BLaER1 treated with 17β-estradiol and CSF1 and Interleukin-3, amounts not matched to agents 10 nM and 100 nM (cell line): ENCODE measurements around the gene ABL2.
A peak's percentile ranks its signal among the peaks of the same experiment; 100 is the strongest.
"Not testable (repeated sequence)": the region's sequence is repeated elsewhere in the genome, so short reads cannot be mapped to it uniquely, and the experiment has no call there.

Experiments used
- H3K27ac ChIP-seq, 11 experiments: shearing (Covaris generic); formaldehyde crosslinking; 2 replicates each; pipeline ENCODE4 v1.8.1; 2022
- H3K27me3 ChIP-seq, 11 experiments: shearing (Covaris generic); formaldehyde crosslinking; 2 replicates each; pipeline ENCODE4 v1.8.1; 2022
- H3K36me3 ChIP-seq, 11 experiments: shearing (Covaris generic); formaldehyde crosslinking; 2 replicates each; pipeline ENCODE4 v1.8.1; 2022
- H3K4me1 ChIP-seq, 10 experiments: shearing (Covaris generic); formaldehyde crosslinking; 2 replicates each; pipeline ENCODE4 v1.8.1; 2022
- H3K4me2 ChIP-seq, 11 experiments: shearing (Covaris generic); formaldehyde crosslinking; 2 replicates each; pipeline ENCODE4 v1.8.1; 2022
- H3K4me3 ChIP-seq, 10 experiments: shearing (Covaris generic); formaldehyde crosslinking; 2 replicates each; pipeline ENCODE4 v1.8.1; 2022
- H3K9ac ChIP-seq, 11 experiments: shearing (Covaris generic); formaldehyde crosslinking; 2 replicates each; pipeline ENCODE4 v1.8.1; 2022
- H3K9me3 ChIP-seq, 11 experiments: shearing (Covaris generic); formaldehyde crosslinking; replicated peaks in 1 of 11; 2 replicates each; pipeline ENCODE4 v1.8.1; 2022
- H4K20me1 ChIP-seq, 11 experiments: shearing (Covaris generic); formaldehyde crosslinking; 2 replicates each; pipeline ENCODE4 v1.8.1; 2022
- Cebpa-rat ChIP-seq, 11 experiments: shearing (Covaris generic); IDR thresholded peaks; 2 replicates each; pipeline ENCODE4 v1.8.1; 2022

ABL2 gene

GRCh38 chr1:179175011-179175841 lies 54.3 kb downstream of the ABL2 start:
- Histone ChIP-seq H3K9me3 (no peaks in the 10 kb centered on the region), H3K27me3 (no peaks in the 10 kb centered on the region), H3K27ac (peak overlapping the region in 8 of 11 experiments; percentile 4 to 61 (median 32); a peak in 12 of 22 replicates), H3K4me3 (no peak overlapping the region), H4K20me1 (peaks cover 0 to 82% (median 6%) of the 10 kb centered on the region in 11 experiments; a peak in 11 of 22 replicates), H3K4me2 (peak overlapping the region in 4 of 11 experiments; percentile 19 to 52 (median 44); a peak in 6 of 22 replicates), H3K9ac (peak overlapping the region in 2 of 11 experiments; percentile 2 to 18; a peak in 1 of 22 replicates), H3K36me3 (peaks cover 0 to 9% (median 0%) of the 10 kb centered on the region in 11 experiments; a peak in 4 of 22 replicates), H3K4me1 (peaks cover 0 to 20% (median 4%) of the 10 kb centered on the region in 10 experiments; a peak in 10 of 20 replicates)
- no peak for TF ChIP-seq Cebpa-rat (IDR thresholded peaks at IDR 0.05)

GRCh38 chr1:179170468-179170770 lies 59.1 kb downstream of the ABL2 start:
- H3K4me3 ChIP-seq, H3K27ac ChIP-seq, H3K9me3 ChIP-seq, H3K36me3 ChIP-seq, H3K27me3 ChIP-seq, H3K9ac ChIP-seq: not testable (repeated sequence)
- 0 out of 22 replicates have a peak overlapping the region, but pooled peaks of 1 of the 11 experiments have one; percentile 36 for H3K4me2 ChIP-seq
- peaks cover 4 to 37% (median 12%) of the 10 kb centered on the region in 10 experiments; a peak in 17 of 20 replicates for H3K4me1 ChIP-seq
- H4K20me1 ChIP-seq, result peaks cover 0 to 89% (median 15%) of the 10 kb centered on the region in 11 experiments; a peak in 11 of 22 replicates

GRCh38 chr1:179169616-179170467 lies 59.6 kb downstream of the ABL2 start:
- H3K27me3 ChIP-seq, result no peaks in the 10 kb centered on the region
- H4K20me1 ChIP-seq, result peaks cover 0 to 89% (median 15%) of the 10 kb centered on the region in 11 experiments; a peak in 9 of 22 replicates
- H3K4me2 ChIP-seq, result peak overlapping the region in 2 of 11 experiments; percentile 36 to 55; a peak in 3 of 22 replicates
- no peaks in the 10 kb centered on the region for H3K9me3 ChIP-seq
- no peak overlapping the region for H3K27ac ChIP-seq
- no peak for TF ChIP-seq Cebpa-rat (IDR thresholded peaks at IDR 0.05)
- no peak overlapping the region for H3K4me3 ChIP-seq
- peaks cover 0 to 9% (median 0%) of the 10 kb centered on the region in 11 experiments; a peak in 4 of 22 replicates for H3K36me3 ChIP-seq
- H3K9ac ChIP-seq, result no peak overlapping the region
- H3K4me1 ChIP-seq, result peaks cover 0 to 32% (median 12%) of the 10 kb centered on the region in 10 experiments; a peak in 17 of 20 replicates

- H3K36me3 ChIP-seq, result peaks cover 0 to 9% (median under 1%) of the 10 kb centered on the region in 11 experiments; a peak in 5 of 22 replicates
- H3K27ac ChIP-seq, result no peak overlapping the region; a peak in 1 of 22 replicates
- H3K27me3 ChIP-seq, result no peaks in the 10 kb centered on the region
- peak overlapping the region in 3 of 11 experiments; percentile 17 to 55 (median 21); a peak in 4 of 22 replicates for H3K4me2 ChIP-seq
- H3K4me3 ChIP-seq, result no peak overlapping the region
- TF ChIP-seq Cebpa-rat (IDR thresholded peaks at IDR 0.05), result no peak
- H3K4me1 ChIP-seq, result peaks cover 0 to 31% (median 12%) of the 10 kb centered on the region in 10 experiments; a peak in 17 of 20 replicates
- no peaks in the 10 kb centered on the region for H3K9me3 ChIP-seq
- no peak overlapping the region for H3K9ac ChIP-seq
- H4K20me1 ChIP-seq, result peaks cover 0 to 89% (median 15%) of the 10 kb centered on the region in 11 experiments; a peak in 10 of 22 replicates
Measured at GRCh38 chr1:179168536-179168935, 60.9 kb downstream of the ABL2 start.

GRCh38 chr1:179167955-179168354 lies 61.5 kb downstream of the ABL2 start:
- Histone ChIP-seq H3K9ac (no peak overlapping the region), H3K36me3 (peaks cover 0 to 15% (median 5%) of the 10 kb centered on the region in 11 experiments; a peak in 6 of 22 replicates)

GRCh38 chr1:179167418-179167777 lies 62.1 kb downstream of the ABL2 start:
- Histone ChIP-seq H3K9ac (no peak overlapping the region), H4K20me1 (peaks cover 0 to 91% (median 15%) of the 10 kb centered on the region in 11 experiments; a peak in 10 of 22 replicates), H3K9me3 (no peaks in the 10 kb centered on the region), H3K27me3 (no peaks in the 10 kb centered on the region), H3K4me3 (no peak overlapping the region), H3K36me3 (peaks cover 0 to 10% (median 0%) of the 10 kb centered on the region in 11 experiments; a peak in 4 of 22 replicates), H3K4me1 (peaks cover 0 to 31% (median 12%) of the 10 kb centered on the region in 10 experiments; a peak in 17 of 20 replicates), H3K27ac (no peak overlapping the region), H3K4me2 (peak overlapping the region in 2 of 11 experiments; percentile 7 to 14; a peak in 1 of 22 replicates)
- TF ChIP-seq Cebpa-rat (IDR thresholded peaks at IDR 0.05), result no peak

More at GRCh38 chr1:179167955-179168354, 61.5 kb downstream of the ABL2 start:
- peak overlapping the region in 1 of 11 experiments; percentile 55; a peak in 2 of 22 replicates for H3K4me2 ChIP-seq
- H4K20me1 ChIP-seq, result peaks cover 0 to 90% (median 15%) of the 10 kb centered on the region in 11 experiments; a peak in 10 of 22 replicates
- H3K27ac ChIP-seq, result no peak overlapping the region
- peaks cover 0 to 31% (median 12%) of the 10 kb centered on the region in 10 experiments; a peak in 17 of 20 replicates for H3K4me1 ChIP-seq
- no peak overlapping the region for H3K4me3 ChIP-seq
- no peaks in the 10 kb centered on the region for H3K9me3 ChIP-seq
- no peak for TF ChIP-seq Cebpa-rat (IDR thresholded peaks at IDR 0.05)
- no peaks in the 10 kb centered on the region for H3K27me3 ChIP-seq

- Histone ChIP-seq H3K4me3 (no peak overlapping the region), H4K20me1 (peaks cover 0 to 93% (median 15%) of the 10 kb centered on the region in 11 experiments; a peak in 10 of 22 replicates), H3K4me1 (peaks cover 0 to 31% (median 12%) of the 10 kb centered on the region in 10 experiments; a peak in 17 of 20 replicates), H3K36me3 (peaks cover 0 to 12% (median under 1%) of the 10 kb centered on the region in 11 experiments; a peak in 5 of 22 replicates), H3K9ac (no peak overlapping the region), H3K4me2 (peak overlapping the region in 2 of 11 experiments; percentile 7 to 14; a peak in 2 of 22 replicates), H3K9me3 (no peaks in the 10 kb centered on the region), H3K27me3 (no peaks in the 10 kb centered on the region), H3K27ac (no peak overlapping the region)
- no peak for TF ChIP-seq Cebpa-rat (IDR thresholded peaks at IDR 0.05)
Measured at GRCh38 chr1:179166663-179167417, 62.6 kb downstream of the ABL2 start.

- H3K4me3 ChIP-seq, result no peak overlapping the region
- H3K9ac ChIP-seq, result no peak overlapping the region
- no peak overlapping the region for H3K27ac ChIP-seq
- H3K36me3 ChIP-seq, result peaks cover 0 to 17% (median 5%) of the 10 kb centered on the region in 11 experiments; a peak in 4 of 22 replicates
- H3K4me2 ChIP-seq, result no peak overlapping the region
- peaks cover 0 to 22% (median 10%) of the 10 kb centered on the region in 10 experiments; a peak in 16 of 20 replicates for H3K4me1 ChIP-seq
- no peaks in the 10 kb centered on the region for H3K27me3 ChIP-seq
- H4K20me1 ChIP-seq, result peaks cover 0 to 90% (median 17%) of the 10 kb centered on the region in 11 experiments; a peak in 12 of 22 replicates
- no peaks in the 10 kb centered on the region for H3K9me3 ChIP-seq
- no peak for TF ChIP-seq Cebpa-rat (IDR thresholded peaks at IDR 0.05)
Measured at GRCh38 chr1:179164494-179164893, 65.0 kb downstream of the ABL2 start.
